Ishikawa (cell line): ENCODE data around the gene CD300LD.

ENCODE experiments used
- CEBPB ChIP-seq: IDR thresholded peaks from 2 replicates; pipeline ENCODE4 v1.6.1; 2012
- CREB1 ChIP-seq: IDR thresholded peaks from 2 replicates; pipeline ENCODE4 v1.6.1; 2012; ENCODE audit warnings: low read depth
- EP300 ChIP-seq: IDR thresholded peaks from 2 replicates; pipeline ENCODE4 v1.6.1; 2012; ENCODE audit warnings: borderline replicate concordance
- FOXM1 ChIP-seq: IDR thresholded peaks from 2 replicates; pipeline ENCODE4 v1.6.1; 2012; ENCODE audit warnings: low read depth, borderline replicate concordance
- MAX ChIP-seq: IDR thresholded peaks from 2 replicates; pipeline ENCODE4 v1.6.1; 2012
- REST ChIP-seq: IDR thresholded peaks from 2 replicates; pipeline ENCODE4 v1.6.1; 2012; ENCODE audit warnings: low read depth, mild to moderate bottlenecking
- TAF1 ChIP-seq: IDR thresholded peaks from 2 replicates; pipeline ENCODE4 v1.6.1; 2012; ENCODE audit warnings: low read depth, mild to moderate bottlenecking
- TEAD4 ChIP-seq: IDR thresholded peaks from 2 replicates; pipeline ENCODE4 v1.6.1; 2012
- ZBTB7A ChIP-seq: IDR thresholded peaks from 2 replicates; pipeline ENCODE4 v1.6.1; 2012; ENCODE audit warnings: low read depth

- TF ChIP-seq ZBTB7A (no peak), FOXM1 (no peak), CEBPB (no peak), EP300 (no peak), REST (no peak), TAF1 (no peak), MAX (no peak), CREB1 (no peak), TEAD4 (no peak)
Measured at GRCh38 chr17:74631468-74632450, 39.7 kb upstream of the CD300LD start.
